ENCODE results near the gene FAM72B. TPM values are rescaled to one million over a fixed set of nuclear protein-coding genes. Genes with fewer than 3 reads are reported as not detected.
"Not testable (repeated sequence)": the region's sequence is repeated elsewhere in the genome, so short reads cannot be mapped to it uniquely, and the experiment has no call there.

The FAM72B gene
- polyA plus RNA-seq, 2 donors = 1.3 to 2.2 TPM

- not testable (repeated sequence) for H3K27me3 ChIP-seq (ENCODE audit: control insufficient read depth in 1 of 2, insufficient read depth in 2 of 2, low read length in 2 of 2); H3K4me1 ChIP-seq (ENCODE audit: control insufficient read depth in 2 of 2, insufficient read depth in 2 of 2, low read length in 1 of 2); H3K4me3 ChIP-seq (ENCODE audit: low read depth in 1 of 2, low read length in 2 of 2); H3K27ac ChIP-seq (ENCODE audit: low read depth in 2 of 2, low read length in 1 of 2); H3K9me3 ChIP-seq (ENCODE audit: control insufficient read depth in 2 of 2, insufficient read depth in 1 of 2, low read depth in 1 of 2, low read length in 1 of 2); H3K36me3 ChIP-seq (ENCODE audit: control insufficient read depth in 2 of 2, insufficient read depth in 2 of 2, low read length in 1 of 2)
- WGBS, 2 donors = 90 to 92% methylated on average over 1 of the region's 3 CpGs
Measured at GRCh38 chr1:121168152-121168668, 15.9 kb downstream of the FAM72B start.

- not testable (repeated sequence) for H3K36me3 ChIP-seq (ENCODE audit: control insufficient read depth in 2 of 2, insufficient read depth in 2 of 2, low read length in 1 of 2); H3K4me3 ChIP-seq (ENCODE audit: low read depth in 1 of 2, low read length in 2 of 2); H3K27ac ChIP-seq (ENCODE audit: low read depth in 2 of 2, low read length in 1 of 2); H3K27me3 ChIP-seq (ENCODE audit: control insufficient read depth in 1 of 2, insufficient read depth in 2 of 2, low read length in 2 of 2); H3K9me3 ChIP-seq (ENCODE audit: control insufficient read depth in 2 of 2, insufficient read depth in 1 of 2, low read depth in 1 of 2, low read length in 1 of 2); H3K4me1 ChIP-seq (ENCODE audit: control insufficient read depth in 2 of 2, insufficient read depth in 2 of 2, low read length in 1 of 2)
- WGBS, 2 donors = 50 to 66% methylated on average over 2 of the region's 2 CpGs
Measured at GRCh38 chr1:121167225-121167738, 16.9 kb downstream of the FAM72B start.

GRCh38 chr1:121165296-121165695, 18.8 kb downstream of the FAM72B start:
- not testable (repeated sequence) for H3K27ac ChIP-seq (ENCODE audit: low read depth in 2 of 2, low read length in 1 of 2); H3K4me1 ChIP-seq (ENCODE audit: control insufficient read depth in 2 of 2, insufficient read depth in 2 of 2, low read length in 1 of 2); H3K9me3 ChIP-seq (ENCODE audit: control insufficient read depth in 2 of 2, insufficient read depth in 1 of 2, low read depth in 1 of 2, low read length in 1 of 2); H3K27me3 ChIP-seq (ENCODE audit: control insufficient read depth in 1 of 2, insufficient read depth in 2 of 2, low read length in 2 of 2); H3K4me3 ChIP-seq (ENCODE audit: low read depth in 1 of 2, low read length in 2 of 2); H3K36me3 ChIP-seq (ENCODE audit: control insufficient read depth in 2 of 2, insufficient read depth in 2 of 2, low read length in 1 of 2)

GRCh38 chr1:121163850-121164757, 20.0 kb downstream of the FAM72B start:
- H3K27ac ChIP-seq (ENCODE audit: low read depth in 2 of 2, low read length in 1 of 2); H3K4me3 ChIP-seq (ENCODE audit: low read depth in 1 of 2, low read length in 2 of 2); H3K27me3 ChIP-seq (ENCODE audit: control insufficient read depth in 1 of 2, insufficient read depth in 2 of 2, low read length in 2 of 2); H3K9me3 ChIP-seq (ENCODE audit: control insufficient read depth in 2 of 2, insufficient read depth in 1 of 2, low read depth in 1 of 2, low read length in 1 of 2); H3K4me1 ChIP-seq (ENCODE audit: control insufficient read depth in 2 of 2, insufficient read depth in 2 of 2, low read length in 1 of 2); H3K36me3 ChIP-seq (ENCODE audit: control insufficient read depth in 2 of 2, insufficient read depth in 2 of 2, low read length in 1 of 2): not testable (repeated sequence)
- 69 to 77% methylated on average over 4 of the region's 5 CpGs for WGBS, 2 donors

GRCh38 chr1:121161199-121161901, 22.8 kb downstream of the FAM72B start:
- not testable (repeated sequence) for H3K36me3 ChIP-seq (ENCODE audit: control insufficient read depth in 2 of 2, insufficient read depth in 2 of 2, low read length in 1 of 2); H3K4me1 ChIP-seq (ENCODE audit: control insufficient read depth in 2 of 2, insufficient read depth in 2 of 2, low read length in 1 of 2); H3K27me3 ChIP-seq (ENCODE audit: control insufficient read depth in 1 of 2, insufficient read depth in 2 of 2, low read length in 2 of 2); H3K9me3 ChIP-seq (ENCODE audit: control insufficient read depth in 2 of 2, insufficient read depth in 1 of 2, low read depth in 1 of 2, low read length in 1 of 2); H3K4me3 ChIP-seq (ENCODE audit: low read depth in 1 of 2, low read length in 2 of 2); H3K27ac ChIP-seq (ENCODE audit: low read depth in 2 of 2, low read length in 1 of 2)
- WGBS, 2 donors = 90 to 91% methylated on average over 3 of the region's 6 CpGs

- H3K36me3 ChIP-seq (ENCODE audit: control insufficient read depth in 2 of 2, insufficient read depth in 2 of 2, low read length in 1 of 2); H3K27ac ChIP-seq (ENCODE audit: low read depth in 2 of 2, low read length in 1 of 2); H3K9me3 ChIP-seq (ENCODE audit: control insufficient read depth in 2 of 2, insufficient read depth in 1 of 2, low read depth in 1 of 2, low read length in 1 of 2); H3K4me1 ChIP-seq (ENCODE audit: control insufficient read depth in 2 of 2, insufficient read depth in 2 of 2, low read length in 1 of 2); H3K27me3 ChIP-seq (ENCODE audit: control insufficient read depth in 1 of 2, insufficient read depth in 2 of 2, low read length in 2 of 2); H3K4me3 ChIP-seq (ENCODE audit: low read depth in 1 of 2, low read length in 2 of 2): not testable (repeated sequence)
- WGBS, 2 donors = 86% methylated on average over 2 of the region's 2 CpGs
Measured at GRCh38 chr1:121160118-121160517, 24.0 kb downstream of the FAM72B start.

- not testable (repeated sequence) for H3K27me3 ChIP-seq (ENCODE audit: control insufficient read depth in 1 of 2, insufficient read depth in 2 of 2, low read length in 2 of 2); H3K9me3 ChIP-seq (ENCODE audit: control insufficient read depth in 2 of 2, insufficient read depth in 1 of 2, low read depth in 1 of 2, low read length in 1 of 2); H3K4me1 ChIP-seq (ENCODE audit: control insufficient read depth in 2 of 2, insufficient read depth in 2 of 2, low read length in 1 of 2); H3K27ac ChIP-seq (ENCODE audit: low read depth in 2 of 2, low read length in 1 of 2); H3K4me3 ChIP-seq (ENCODE audit: low read depth in 1 of 2, low read length in 2 of 2); H3K36me3 ChIP-seq (ENCODE audit: control insufficient read depth in 2 of 2, insufficient read depth in 2 of 2, low read length in 1 of 2)
- WGBS, 2 donors = 61% methylated on average over 1 of the region's 2 CpGs; no CpG with 5 or more reads in 1 of the 2 donors
Measured at GRCh38 chr1:121157609-121158008, 26.5 kb downstream of the FAM72B start.

DNA sequence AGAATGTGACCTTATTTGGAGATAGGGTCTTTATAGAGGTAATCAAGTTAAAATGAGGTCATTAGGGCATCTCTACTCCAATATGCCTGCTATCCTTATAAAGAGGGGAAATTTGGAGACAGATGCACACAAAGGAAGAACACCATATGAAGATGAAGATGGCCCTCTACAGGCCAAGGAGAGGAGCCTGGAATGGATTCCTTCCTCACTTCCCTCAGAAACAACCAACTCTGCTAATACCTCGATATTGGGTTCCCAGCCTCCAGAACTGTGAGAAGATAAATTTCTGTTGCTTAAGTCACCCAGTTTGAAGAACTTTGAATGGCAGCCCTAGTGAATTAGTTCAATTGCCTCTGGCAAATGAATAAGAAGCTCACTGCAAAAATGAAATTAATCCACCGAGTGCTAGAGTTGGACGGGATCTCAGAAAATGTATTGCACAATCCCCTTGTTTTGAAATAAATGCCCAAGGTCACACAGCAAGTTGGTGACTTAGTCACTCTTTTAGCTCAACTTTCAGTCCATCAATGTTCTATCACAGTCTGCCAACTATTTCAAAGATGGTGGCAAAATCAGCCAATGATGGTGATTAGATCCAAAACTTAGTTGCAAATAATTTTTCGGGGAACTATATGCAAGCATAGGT, 27.1 kb downstream of the FAM72B start:
- not testable (repeated sequence) for H3K4me3 ChIP-seq (ENCODE audit: low read depth in 1 of 2, low read length in 2 of 2); H3K27me3 ChIP-seq (ENCODE audit: control insufficient read depth in 1 of 2, insufficient read depth in 2 of 2, low read length in 2 of 2); H3K9me3 ChIP-seq (ENCODE audit: control insufficient read depth in 2 of 2, insufficient read depth in 1 of 2, low read depth in 1 of 2, low read length in 1 of 2); H3K27ac ChIP-seq (ENCODE audit: low read depth in 2 of 2, low read length in 1 of 2); H3K4me1 ChIP-seq (ENCODE audit: control insufficient read depth in 2 of 2, insufficient read depth in 2 of 2, low read length in 1 of 2); H3K36me3 ChIP-seq (ENCODE audit: control insufficient read depth in 2 of 2, insufficient read depth in 2 of 2, low read length in 1 of 2)
- no CpG with 5 or more reads among the region's 4 CpGs for WGBS, 2 donors

GRCh38 chr1:121155671-121156358, 28.3 kb downstream of the FAM72B start:
- WGBS, 2 donors = 76 to 82% methylated on average over 6 of the region's 6 CpGs
- H3K27ac ChIP-seq (ENCODE audit: low read depth in 2 of 2, low read length in 1 of 2); H3K27me3 ChIP-seq (ENCODE audit: control insufficient read depth in 1 of 2, insufficient read depth in 2 of 2, low read length in 2 of 2); H3K4me3 ChIP-seq (ENCODE audit: low read depth in 1 of 2, low read length in 2 of 2); H3K9me3 ChIP-seq (ENCODE audit: control insufficient read depth in 2 of 2, insufficient read depth in 1 of 2, low read depth in 1 of 2, low read length in 1 of 2); H3K4me1 ChIP-seq (ENCODE audit: control insufficient read depth in 2 of 2, insufficient read depth in 2 of 2, low read length in 1 of 2); H3K36me3 ChIP-seq (ENCODE audit: control insufficient read depth in 2 of 2, insufficient read depth in 2 of 2, low read length in 1 of 2): not testable (repeated sequence)
